Measurements from ENCODE around the gene PDIA2. TPM values are rescaled to one million over a fixed set of nuclear protein-coding genes. Genes with fewer than 3 reads are reported as not detected.

PDIA2 gene
- 0.96 TPM for total RNA-seq
- long read RNA-seq, result 0 reads

DNA sequence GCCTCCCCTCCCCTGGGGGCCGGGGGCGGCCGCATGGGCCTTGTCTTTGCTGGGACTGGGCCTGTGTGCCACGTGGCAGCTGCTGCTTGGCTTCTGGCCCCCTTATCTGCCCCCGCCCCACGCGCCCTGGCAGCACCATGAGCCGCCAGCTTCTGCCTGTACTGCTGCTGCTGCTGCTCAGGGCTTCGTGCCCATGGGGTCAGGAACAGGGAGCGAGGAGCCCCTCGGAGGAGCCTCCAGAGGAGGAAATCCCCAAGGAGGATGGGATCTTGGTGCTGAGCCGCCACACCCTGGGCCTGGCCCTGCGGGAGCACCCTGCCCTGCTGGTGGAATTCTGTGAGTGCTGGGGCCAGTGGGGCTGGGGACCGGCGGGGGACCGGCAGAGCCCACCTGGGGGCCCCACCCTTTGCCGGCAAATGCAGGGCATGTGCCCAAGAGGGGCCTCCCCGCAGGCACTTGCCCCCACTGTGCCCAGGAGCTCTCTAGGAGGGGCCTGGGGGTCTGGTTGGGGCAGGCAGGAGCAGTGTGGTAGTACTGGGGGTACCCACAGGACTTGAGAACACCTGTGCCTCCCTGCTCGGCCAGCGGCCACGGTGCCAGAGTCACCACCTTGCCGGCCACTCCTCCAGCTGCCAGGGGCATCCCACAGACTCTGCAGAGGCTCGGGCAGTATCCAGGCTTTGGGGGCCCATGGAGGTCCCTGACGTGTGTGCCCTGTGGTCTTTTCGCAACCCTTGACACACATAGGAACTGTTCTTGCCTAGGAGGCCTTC is at the start of gene PDIA2:
TSS of gene PDIA2 (plus strand) at position 132 of the 773 bp plus-strand sequence. CDS start at position 138, 6 bp downstream.
- no peak within 1 kb of the TSS for H3K27ac ChIP-seq
- peaks cover 9% of the 10 kb centered on the region for H3K4me1 ChIP-seq
- TF ChIP-seq CTCF (IDR thresholded peaks at IDR 0.05), result no peak
- intact Hi-C loops (cut with DNase I), result no loop called here
- no peak within 1 kb of the TSS for H3K4me3 ChIP-seq
- ATAC-seq (no peak), DNase-seq (no peak)
- H3K27me3 ChIP-seq, result peaks cover 27% of the 10 kb centered on the region
- H3K36me3 ChIP-seq, result peaks cover 14% of the 10 kb centered on the region
- no peaks in the 10 kb centered on the region for H3K9me3 ChIP-seq

DNA sequence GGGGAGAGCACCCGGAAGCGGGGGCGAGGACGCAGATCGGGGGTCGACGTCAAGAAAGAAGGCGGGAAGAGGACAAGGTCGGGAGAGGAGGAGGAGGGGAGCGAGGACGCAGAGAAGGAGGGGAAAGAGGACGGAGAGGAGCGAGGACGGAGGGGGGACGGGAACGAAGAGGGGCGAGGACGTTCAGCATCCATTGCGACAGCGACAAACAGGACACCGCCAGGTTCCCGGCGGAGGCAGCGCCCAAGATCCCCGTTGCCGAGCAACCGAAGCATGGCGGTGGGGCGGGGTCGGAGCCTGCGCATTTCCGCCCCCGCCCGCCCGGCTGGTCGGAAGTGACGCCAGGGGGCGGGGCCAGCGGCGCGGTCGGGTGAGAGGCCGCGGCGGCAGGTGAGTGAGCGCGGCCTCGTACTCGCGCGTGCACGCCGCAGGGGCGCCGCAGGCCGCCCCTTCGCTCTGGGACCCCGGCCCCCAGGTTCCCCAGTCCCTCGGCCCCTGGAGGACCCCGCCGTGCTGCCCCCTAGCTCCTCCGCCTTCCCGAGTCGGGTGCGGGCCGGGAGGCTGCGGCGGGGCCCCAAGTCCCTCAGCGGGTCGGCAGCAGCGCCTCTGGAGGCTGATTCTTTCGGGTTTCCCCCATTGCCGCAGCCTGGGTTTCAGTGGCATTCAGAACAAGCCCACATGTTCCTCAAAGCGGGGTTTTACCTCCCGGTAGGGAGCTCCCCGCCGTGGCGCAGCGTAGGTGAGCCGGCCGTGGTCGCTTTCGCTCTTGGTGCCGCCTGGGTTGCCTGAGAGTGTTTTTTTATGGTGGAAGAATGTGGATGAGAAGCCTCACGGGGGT is 48.3 kb upstream of the PDIA2 start, which contains the start of gene FAM234A:
TSS of gene FAM234A (plus strand) at position 354 of the 838 bp plus-strand sequence. CDS start 19,593 bp downstream, outside the sequence.
- DNase-seq (peak; percentile 97), ATAC-seq (peak; percentile 98)
- intact Hi-C loops (cut with DNase I), result loop anchor here (10.0 kb wide), 1 partner anchor 120 kb away; the partner anchor contains the start of gene AXIN1
- H3K4me1 ChIP-seq, result peaks cover under 1% of the 10 kb centered on the region
- no peaks in the 10 kb centered on the region for H3K27me3 ChIP-seq
- peak within 1 kb of the TSS; percentile 97 for H3K27ac ChIP-seq
- H3K9me3 ChIP-seq, result no peaks in the 10 kb centered on the region
- no peaks in the 10 kb centered on the region for H3K36me3 ChIP-seq
- peak within 1 kb of the TSS; percentile 85 for H3K4me3 ChIP-seq
- TF ChIP-seq CTCF (IDR thresholded peaks at IDR 0.05), result peak; percentile 44

- Histone ChIP-seq H3K4me1 (peaks cover 5% of the 10 kb centered on the region), H3K4me3 (no peak overlapping the region), H3K27ac (peak overlapping the region; percentile 0), H3K36me3 (no peaks in the 10 kb centered on the region), H3K9me3 (no peaks in the 10 kb centered on the region), H3K27me3 (no peaks in the 10 kb centered on the region)
- intact Hi-C loops (cut with DNase I), result loop anchor here (10.0 kb wide), 1 partner anchor 115 kb away; the partner anchor contains the start of gene AXIN1
- ATAC-seq (no peak), DNase-seq (no peak)
- TF ChIP-seq CTCF (IDR thresholded peaks at IDR 0.05), result no peak
These were observed 43.1 kb upstream of the PDIA2 start for GRCh38 chr16:239948-240277.

DNA sequence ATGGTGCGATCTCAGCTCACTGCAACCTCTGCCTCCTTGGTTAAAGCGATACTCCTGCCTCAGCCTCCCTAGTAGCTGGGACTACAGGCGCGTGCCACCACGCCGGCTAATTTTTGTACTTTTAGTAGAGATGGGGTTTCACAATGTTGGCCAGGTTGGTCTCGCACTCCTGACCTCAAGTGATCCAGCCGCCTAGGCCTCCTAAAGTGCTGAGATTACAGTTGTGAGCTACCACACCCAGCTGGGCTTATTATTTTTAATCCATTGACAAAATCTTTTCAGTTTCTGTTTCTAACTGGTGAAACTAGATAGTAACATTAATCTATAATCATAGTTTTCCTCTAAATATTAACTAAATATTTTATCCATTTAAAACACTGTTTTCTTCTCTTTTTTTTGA is 42.4 kb upstream of the PDIA2 start:
- DNase-seq (no peak), ATAC-seq (no peak)
- Histone ChIP-seq H3K9me3 (no peaks in the 10 kb centered on the region), H3K4me3 (no peak overlapping the region), H3K27ac (no peak overlapping the region), H3K36me3 (no peaks in the 10 kb centered on the region), H3K27me3 (no peaks in the 10 kb centered on the region), H3K4me1 (peaks cover 5% of the 10 kb centered on the region)
- intact Hi-C loops (cut with DNase I), result no loop called here
- TF ChIP-seq CTCF (IDR thresholded peaks at IDR 0.05), result no peak

DNA sequence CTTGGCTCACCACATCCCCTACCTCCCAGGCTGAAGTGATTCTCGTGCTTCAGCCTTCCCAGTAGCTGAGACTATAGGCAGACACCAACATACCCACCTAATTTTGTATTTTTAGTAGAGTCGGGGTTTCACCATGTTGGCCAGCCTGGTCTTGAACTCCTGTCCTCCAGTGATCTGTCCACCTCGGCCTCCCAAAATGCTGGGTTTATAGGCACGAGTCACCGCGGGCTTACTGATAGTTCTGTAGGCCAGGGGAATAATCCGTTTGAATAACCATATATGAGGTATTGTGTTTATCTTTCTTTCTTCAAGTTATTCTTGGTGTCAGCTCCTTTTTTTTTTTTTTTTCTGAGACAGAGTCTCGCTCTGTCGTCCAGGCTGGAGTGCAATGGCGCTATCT is 40.7 kb upstream of the PDIA2 start:
- DNase-seq, result no peak
- Histone ChIP-seq H3K36me3 (no peaks in the 10 kb centered on the region), H3K4me3 (no peak overlapping the region), H3K27ac (peak overlapping the region; percentile 11), H3K9me3 (no peaks in the 10 kb centered on the region), H3K27me3 (no peaks in the 10 kb centered on the region), H3K4me1 (peaks cover 5% of the 10 kb centered on the region)
- no peak for ATAC-seq
- intact Hi-C loops (cut with DNase I), result no loop called here
- no peak for TF ChIP-seq CTCF (IDR thresholded peaks at IDR 0.05)
